ENCODE measurements around the gene LMX1A. TPM values are rescaled to one million over a fixed set of nuclear protein-coding genes. Genes with fewer than 3 reads are reported as not detected.

The LMX1A gene
- polyA plus RNA-seq, 3 donors = not detected

GRCh38 chr1:165303386-165303785 is 53.1 kb downstream of the LMX1A start:
- peaks cover 0 to 4% (median 3%) of the 10 kb centered on the region in 3 donors for H3K27me3 Mint-ChIP-seq (ENCODE audit: low read depth in 3 of 3)

GRCh38 chr1:165300400-165300903 is 56.1 kb downstream of the LMX1A start:
- peaks cover 0 to 2% (median 2%) of the 10 kb centered on the region in 3 donors for H3K27me3 Mint-ChIP-seq (ENCODE audit: low read depth in 3 of 3)
- Histone ChIP-seq H3K27ac (ENCODE audit: low read depth in 1 of 2, low read length in 2 of 2) (no peak overlapping the region), H3K4me3 (replicated peaks in 1 of 3; ENCODE audit: low read depth in 2 of 3, low read length in 3 of 3) (no peak overlapping the region), H3K4me1 (ENCODE audit: control insufficient read depth in 1 of 2, insufficient read depth in 2 of 2, low read length in 2 of 2) (no peaks in the 10 kb centered on the region), H3K9ac (ENCODE audit: insufficient read depth, low read length, poor library complexity, severe bottlenecking) (no peak overlapping the region), H3K4me2 (replicated peaks; ENCODE audit: extremely low read depth, low read length, poor library complexity, severe bottlenecking) (no peak overlapping the region), H3K79me2 (ENCODE audit: insufficient read depth, low read length) (no peaks in the 10 kb centered on the region), H3K36me3 (replicated peaks in 1 of 2; ENCODE audit: control insufficient read depth in 1 of 2, insufficient read depth in 2 of 2, low read length in 2 of 2) (no peaks in the 10 kb centered on the region), H4K20me1 (ENCODE audit: insufficient read depth, low read length) (no peaks in the 10 kb centered on the region), H2AFZ (ENCODE audit: insufficient read depth, low read depth, low read length, poor library complexity, severe bottlenecking) (no peak overlapping the region), H3K9me3 (replicated peaks in 1 of 2; ENCODE audit: control insufficient read depth in 1 of 2, insufficient read depth in 1 of 2, low read length in 2 of 2) (no peaks in the 10 kb centered on the region), H3K27me3 (ENCODE audit: control insufficient read depth in 2 of 2, insufficient read depth in 2 of 2, low read length in 2 of 2) (no peaks in the 10 kb centered on the region)
- H3K4me1 Mint-ChIP-seq = no peaks in the 10 kb centered on the region
- H3K36me3 Mint-ChIP-seq = no peaks in the 10 kb centered on the region
- intact Hi-C loops (cut with micrococcal nuclease) = no loop called here
- DNase-seq = no peak
- no peak overlapping the region for H3K27ac Mint-ChIP-seq
- TF ChIP-seq, protein P1, sequence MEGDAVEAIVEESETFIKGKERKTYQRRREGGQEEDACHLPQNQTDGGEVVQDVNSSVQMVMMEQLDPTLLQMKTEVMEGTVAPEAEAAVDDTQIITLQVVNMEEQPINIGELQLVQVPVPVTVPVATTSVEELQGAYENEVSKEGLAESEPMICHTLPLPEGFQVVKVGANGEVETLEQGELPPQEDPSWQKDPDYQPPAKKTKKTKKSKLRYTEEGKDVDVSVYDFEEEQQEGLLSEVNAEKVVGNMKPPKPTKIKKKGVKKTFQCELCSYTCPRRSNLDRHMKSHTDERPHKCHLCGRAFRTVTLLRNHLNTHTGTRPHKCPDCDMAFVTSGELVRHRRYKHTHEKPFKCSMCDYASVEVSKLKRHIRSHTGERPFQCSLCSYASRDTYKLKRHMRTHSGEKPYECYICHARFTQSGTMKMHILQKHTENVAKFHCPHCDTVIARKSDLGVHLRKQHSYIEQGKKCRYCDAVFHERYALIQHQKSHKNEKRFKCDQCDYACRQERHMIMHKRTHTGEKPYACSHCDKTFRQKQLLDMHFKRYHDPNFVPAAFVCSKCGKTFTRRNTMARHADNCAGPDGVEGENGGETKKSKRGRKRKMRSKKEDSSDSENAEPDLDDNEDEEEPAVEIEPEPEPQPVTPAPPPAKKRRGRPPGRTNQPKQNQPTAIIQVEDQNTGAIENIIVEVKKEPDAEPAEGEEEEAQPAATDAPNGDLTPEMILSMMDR (IDR thresholded peaks at IDR 0.05) = no peak
- no peak overlapping the region for H3K4me3 Mint-ChIP-seq
- peaks cover 0 to 3% (median 0%) of the 10 kb centered on the region in 7 donors for H3K9me3 Mint-ChIP-seq
- WGBS (ENCODE audit: insufficient coverage) = 100% methylated on average over 1 of the region's 2 CpGs

More at GRCh38 chr1:165303386-165303785, 53.1 kb downstream of the LMX1A start:
- peaks cover 0 to 6% (median 0%) of the 10 kb centered on the region in 7 donors for H3K9me3 Mint-ChIP-seq
- H3K4me1 Mint-ChIP-seq = no peaks in the 10 kb centered on the region
- H3K27me3 ChIP-seq (ENCODE audit: control insufficient read depth in 2 of 2, insufficient read depth in 2 of 2, low read length in 2 of 2) = no peaks in the 10 kb centered on the region
- H3K79me2 ChIP-seq (ENCODE audit: insufficient read depth, low read length) = no peaks in the 10 kb centered on the region
- no peaks in the 10 kb centered on the region for H3K4me1 ChIP-seq (ENCODE audit: control insufficient read depth in 1 of 2, insufficient read depth in 2 of 2, low read length in 2 of 2)
- H3K27ac ChIP-seq (ENCODE audit: low read depth in 1 of 2, low read length in 2 of 2) = no peak overlapping the region
- no peak overlapping the region for H3K27ac Mint-ChIP-seq
- no peak overlapping the region for H3K4me3 Mint-ChIP-seq
- H3K4me3 ChIP-seq (replicated peaks in 1 of 3; ENCODE audit: low read depth in 2 of 3, low read length in 3 of 3) = no peak overlapping the region
- H3K36me3 ChIP-seq (replicated peaks in 1 of 2; ENCODE audit: control insufficient read depth in 1 of 2, insufficient read depth in 2 of 2, low read length in 2 of 2) = no peaks in the 10 kb centered on the region
- WGBS (ENCODE audit: insufficient coverage) = 90% methylated on average over 2 of the region's 8 CpGs
- intact Hi-C loops (cut with micrococcal nuclease) = no loop called here
- H3K9me3 ChIP-seq (replicated peaks in 1 of 2; ENCODE audit: control insufficient read depth in 1 of 2, insufficient read depth in 1 of 2, low read length in 2 of 2) = no peaks in the 10 kb centered on the region
- no peak overlapping the region for H2AFZ ChIP-seq (ENCODE audit: insufficient read depth, low read depth, low read length, poor library complexity, severe bottlenecking)
- TF ChIP-seq, protein P1 (IDR thresholded peaks at IDR 0.05) = no peak
- H3K4me2 ChIP-seq (replicated peaks; ENCODE audit: extremely low read depth, low read length, poor library complexity, severe bottlenecking) = no peak overlapping the region
- DNase-seq = no peak
- H4K20me1 ChIP-seq (ENCODE audit: insufficient read depth, low read length) = no peaks in the 10 kb centered on the region
- H3K9ac ChIP-seq (ENCODE audit: insufficient read depth, low read length, poor library complexity, severe bottlenecking) = no peak overlapping the region
- H3K36me3 Mint-ChIP-seq = no peaks in the 10 kb centered on the region
